ENCODE results near the gene R3HDM1. TPM values are rescaled to one million over a fixed set of nuclear protein-coding genes. Genes with fewer than 3 reads are reported as not detected.
A peak's percentile ranks its signal among the peaks of the same experiment; 100 is the strongest.

R3HDM1 gene
- total RNA-seq, 1 donor from 2014 or later, result 65.8 TPM

- Mint-ChIP-seq H3K4me1 (peaks cover 9% of the 10 kb centered on the region), H3K27ac (no peak overlapping the region), H3K4me3 (no peak overlapping the region), H3K36me3 (ENCODE audit: low read depth) (peaks cover 56% of the 10 kb centered on the region), H3K27me3 (no peaks in the 10 kb centered on the region), H3K9me3 (peaks cover under 1% of the 10 kb centered on the region)
- intact Hi-C loops (cut with micrococcal nuclease), result no loop called here
- DNase-seq, result no peak
These were observed 230.7 kb downstream of the R3HDM1 start for GRCh38 chr2:135762022-135762421.

GRCh38 chr2:135762530-135762929 is 231.2 kb downstream of the R3HDM1 start:
- H3K36me3 Mint-ChIP-seq (ENCODE audit: low read depth), result peaks cover 55% of the 10 kb centered on the region
- H3K27ac Mint-ChIP-seq, result no peak overlapping the region
- no peaks in the 10 kb centered on the region for H3K27me3 Mint-ChIP-seq
- H3K9me3 Mint-ChIP-seq, result no peaks in the 10 kb centered on the region
- peaks cover 12% of the 10 kb centered on the region for H3K4me1 Mint-ChIP-seq
- no peak overlapping the region for H3K4me3 Mint-ChIP-seq
- no peak for DNase-seq
- intact Hi-C loops (cut with micrococcal nuclease), result no loop called here

DNA sequence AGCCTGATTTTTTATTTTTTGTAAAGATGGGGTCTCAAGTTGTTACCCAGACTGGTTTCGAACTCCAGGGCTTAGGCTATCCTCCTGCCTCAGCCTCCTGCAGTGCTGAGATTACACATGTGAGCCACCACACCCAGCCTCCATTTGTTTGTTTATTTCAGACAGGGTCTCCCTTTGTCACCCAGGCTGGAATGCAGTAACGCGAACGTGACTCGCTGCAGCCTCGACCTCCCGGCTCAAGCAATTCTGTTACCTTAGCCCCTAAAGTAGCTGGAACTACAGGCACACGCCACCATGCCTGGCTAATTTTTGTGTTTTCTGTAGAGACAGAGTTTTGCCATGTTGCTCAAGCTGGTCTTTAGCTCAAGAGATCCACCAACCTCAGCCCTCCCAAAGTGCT is 237.6 kb downstream of the R3HDM1 start:
- intact Hi-C loops (cut with micrococcal nuclease), result no loop called here
- DNase-seq, result no peak
- no peak overlapping the region for H3K27ac Mint-ChIP-seq
- peaks cover 61% of the 10 kb centered on the region for H3K36me3 Mint-ChIP-seq (ENCODE audit: low read depth)
- H3K4me3 Mint-ChIP-seq, result no peak overlapping the region
- no peaks in the 10 kb centered on the region for H3K27me3 Mint-ChIP-seq
- peaks cover 21% of the 10 kb centered on the region for H3K4me1 Mint-ChIP-seq
- H3K9me3 Mint-ChIP-seq, result peaks cover 3% of the 10 kb centered on the region

GRCh38 chr2:135773319-135773718 is 242.0 kb downstream of the R3HDM1 start:
- H3K4me3 Mint-ChIP-seq, result no peak overlapping the region
- H3K9me3 Mint-ChIP-seq, result peaks cover 3% of the 10 kb centered on the region
- intact Hi-C loops (cut with micrococcal nuclease), result loop anchor here (5.0 to 10.0 kb wide), 2 partner anchors 71 to 94 kb away; no protein-coding TSS in a partner anchor
- H3K27ac Mint-ChIP-seq, result peak overlapping the region; percentile 71
- H3K4me1 Mint-ChIP-seq, result peaks cover 11% of the 10 kb centered on the region
- H3K27me3 Mint-ChIP-seq, result no peaks in the 10 kb centered on the region
- DNase-seq, result no peak
- H3K36me3 Mint-ChIP-seq (ENCODE audit: low read depth), result peaks cover 71% of the 10 kb centered on the region

- Mint-ChIP-seq H3K36me3 (ENCODE audit: low read depth) (peaks cover 75% of the 10 kb centered on the region), H3K27ac (peak overlapping the region; percentile 56), H3K9me3 (peaks cover 3% of the 10 kb centered on the region), H3K4me1 (peaks cover 11% of the 10 kb centered on the region), H3K4me3 (no peak overlapping the region), H3K27me3 (no peaks in the 10 kb centered on the region)
- DNase-seq, result no peak
- intact Hi-C loops (cut with micrococcal nuclease), result loop anchor here (5.0 to 10.0 kb wide), 2 partner anchors 71 to 93 kb away; no protein-coding TSS in a partner anchor
These were observed 242.6 kb downstream of the R3HDM1 start for GRCh38 chr2:135773917-135774316.

Other genes with a start within 250 kb of the R3HDM1 start
- gene ZRANB3, start 266 bp upstream of the R3HDM1 start, total RNA-seq, result 6.8 and 9.2 TPM in 2 replicates
- gene UBXN4, start 210.4 kb downstream of the R3HDM1 start, total RNA-seq, result 116 and 127 TPM in 2 replicates